ENCODE results near the gene NALCN. TPM values are rescaled to one million over a fixed set of nuclear protein-coding genes. Genes with fewer than 3 reads are reported as not detected.

NALCN gene
- total RNA-seq, 2 donors from 2014 or later = 26.9 to 28.6 TPM

DNA sequence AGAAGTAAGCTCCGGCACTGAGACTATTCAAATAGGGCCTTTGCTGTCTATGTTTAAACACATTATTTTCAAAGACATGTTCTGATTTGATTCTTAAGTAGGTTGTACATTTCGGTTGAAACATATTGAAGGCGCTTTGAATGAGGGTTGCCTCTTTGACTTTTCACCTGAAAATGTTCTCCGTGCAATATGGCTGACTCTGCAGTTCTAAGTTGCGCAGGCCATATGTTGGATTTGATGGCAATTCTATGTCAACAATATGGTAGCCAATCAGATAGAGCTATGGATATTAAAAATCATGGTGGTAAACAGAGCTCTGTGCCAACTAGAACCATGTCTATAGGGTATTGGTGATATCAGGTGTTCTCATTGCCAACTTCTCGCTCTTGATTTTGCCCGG lies 307.3 kb downstream of the NALCN start:
- DNase-seq (ENCODE audit: low spot score) = no peak
- Histone ChIP-seq H3K27ac (no peak overlapping the region), H3K36me3 (peaks cover 23% of the 10 kb centered on the region), H3K4me3 (no peak overlapping the region), H3K4me1 (ENCODE audit: control insufficient read depth in 1 of 2, low read depth in 2 of 2) (no peaks in the 10 kb centered on the region), H3K27me3 (replicated peaks; ENCODE audit: insufficient read depth) (no peaks in the 10 kb centered on the region), H3K9me3 (no peaks in the 10 kb centered on the region)
- TF ChIP-seq, protein P1, sequence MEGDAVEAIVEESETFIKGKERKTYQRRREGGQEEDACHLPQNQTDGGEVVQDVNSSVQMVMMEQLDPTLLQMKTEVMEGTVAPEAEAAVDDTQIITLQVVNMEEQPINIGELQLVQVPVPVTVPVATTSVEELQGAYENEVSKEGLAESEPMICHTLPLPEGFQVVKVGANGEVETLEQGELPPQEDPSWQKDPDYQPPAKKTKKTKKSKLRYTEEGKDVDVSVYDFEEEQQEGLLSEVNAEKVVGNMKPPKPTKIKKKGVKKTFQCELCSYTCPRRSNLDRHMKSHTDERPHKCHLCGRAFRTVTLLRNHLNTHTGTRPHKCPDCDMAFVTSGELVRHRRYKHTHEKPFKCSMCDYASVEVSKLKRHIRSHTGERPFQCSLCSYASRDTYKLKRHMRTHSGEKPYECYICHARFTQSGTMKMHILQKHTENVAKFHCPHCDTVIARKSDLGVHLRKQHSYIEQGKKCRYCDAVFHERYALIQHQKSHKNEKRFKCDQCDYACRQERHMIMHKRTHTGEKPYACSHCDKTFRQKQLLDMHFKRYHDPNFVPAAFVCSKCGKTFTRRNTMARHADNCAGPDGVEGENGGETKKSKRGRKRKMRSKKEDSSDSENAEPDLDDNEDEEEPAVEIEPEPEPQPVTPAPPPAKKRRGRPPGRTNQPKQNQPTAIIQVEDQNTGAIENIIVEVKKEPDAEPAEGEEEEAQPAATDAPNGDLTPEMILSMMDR (IDR thresholded peaks at IDR 0.05) = no peak
- no peak for ATAC-seq (ENCODE audit: insufficient number of reproducible peaks, low FRiP score, low read depth)

DNA sequence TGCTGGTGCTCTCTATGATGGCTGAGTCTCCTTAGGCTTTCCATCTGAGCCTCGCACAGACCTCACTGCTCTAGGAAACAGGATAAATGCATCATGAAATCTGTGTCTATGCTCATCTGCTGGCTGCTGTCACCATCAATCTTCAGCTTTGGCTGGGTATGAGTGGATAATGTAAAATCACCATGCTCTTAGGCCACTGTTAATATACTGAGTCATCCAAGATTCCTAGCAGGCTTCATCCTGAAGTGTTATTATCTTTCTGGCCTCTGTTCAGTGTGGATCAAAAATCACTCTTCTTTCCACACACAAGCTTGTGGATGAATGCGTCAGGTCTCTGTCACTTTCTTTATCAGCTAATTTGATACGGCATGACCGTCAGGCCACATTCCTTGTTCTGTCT lies 317.4 kb downstream of the NALCN start:
- DNase-seq (ENCODE audit: low spot score) (no peak), ATAC-seq (ENCODE audit: insufficient number of reproducible peaks, low FRiP score, low read depth) (no peak)
- H3K4me1 ChIP-seq (ENCODE audit: control insufficient read depth in 1 of 2, low read depth in 2 of 2) = no peaks in the 10 kb centered on the region
- TF ChIP-seq, protein P1 (IDR thresholded peaks at IDR 0.05) = no peak
- no peak overlapping the region for H3K27ac ChIP-seq
- peaks cover 18% of the 10 kb centered on the region for H3K36me3 ChIP-seq
- H3K4me3 ChIP-seq = no peak overlapping the region
- H3K9me3 ChIP-seq = no peaks in the 10 kb centered on the region
- H3K27me3 ChIP-seq (replicated peaks; ENCODE audit: insufficient read depth) = no peaks in the 10 kb centered on the region

DNA sequence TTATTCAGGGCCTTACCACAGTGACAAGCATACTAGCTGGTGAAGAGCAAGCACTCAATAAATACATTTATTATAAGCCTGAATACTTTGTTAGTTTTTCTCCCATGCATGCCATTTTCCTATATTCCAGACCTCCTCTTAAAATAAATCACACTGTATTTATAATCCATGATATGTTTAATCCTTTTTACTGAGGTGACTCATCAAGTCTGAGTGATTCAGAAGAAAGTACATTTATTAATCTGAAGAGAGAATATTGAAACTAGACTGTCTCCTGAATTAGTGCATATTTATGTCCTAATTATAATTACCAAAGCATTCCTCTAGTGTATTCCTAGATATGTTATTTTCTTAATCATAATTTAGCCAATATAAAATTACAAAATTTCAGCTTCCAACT lies 323.3 kb downstream of the NALCN start:
- Histone ChIP-seq H3K9me3 (no peaks in the 10 kb centered on the region), H3K36me3 (no peaks in the 10 kb centered on the region), H3K4me1 (ENCODE audit: control insufficient read depth in 1 of 2, low read depth in 2 of 2) (no peaks in the 10 kb centered on the region), H3K27me3 (replicated peaks; ENCODE audit: insufficient read depth) (no peaks in the 10 kb centered on the region), H3K4me3 (no peak overlapping the region), H3K27ac (no peak overlapping the region)
- DNase-seq (ENCODE audit: low spot score) = no peak
- no peak for ATAC-seq (ENCODE audit: insufficient number of reproducible peaks, low FRiP score, low read depth)
- TF ChIP-seq, protein P1 (IDR thresholded peaks at IDR 0.05) = no peak

DNA sequence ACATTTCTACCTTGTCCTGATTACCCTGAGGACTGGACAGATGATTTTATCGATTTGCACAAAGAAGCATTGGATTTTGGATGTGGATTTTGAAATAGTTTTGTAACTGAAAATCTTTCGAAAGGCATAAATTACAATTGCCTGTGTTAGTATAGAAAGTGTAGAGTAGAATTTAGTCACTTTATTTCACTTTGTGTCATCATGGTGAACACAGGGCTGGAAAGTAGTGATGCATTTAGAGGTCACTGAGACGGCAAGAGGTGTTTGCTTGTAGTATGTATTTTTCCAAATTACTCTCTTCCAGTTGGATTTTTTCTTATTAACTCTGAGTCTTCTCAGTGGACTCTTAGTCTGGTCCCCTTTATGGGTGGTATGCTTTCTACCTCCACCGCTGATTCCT lies 326.0 kb downstream of the NALCN start:
- TF ChIP-seq, protein P1 (IDR thresholded peaks at IDR 0.05) = no peak
- Histone ChIP-seq H3K4me3 (no peak overlapping the region), H3K9me3 (no peaks in the 10 kb centered on the region), H3K4me1 (ENCODE audit: control insufficient read depth in 1 of 2, low read depth in 2 of 2) (no peaks in the 10 kb centered on the region), H3K36me3 (no peaks in the 10 kb centered on the region), H3K27me3 (replicated peaks; ENCODE audit: insufficient read depth) (no peaks in the 10 kb centered on the region), H3K27ac (no peak overlapping the region)
- no peak for DNase-seq (ENCODE audit: low spot score)
- ATAC-seq (ENCODE audit: insufficient number of reproducible peaks, low FRiP score, low read depth) = no peak

DNA sequence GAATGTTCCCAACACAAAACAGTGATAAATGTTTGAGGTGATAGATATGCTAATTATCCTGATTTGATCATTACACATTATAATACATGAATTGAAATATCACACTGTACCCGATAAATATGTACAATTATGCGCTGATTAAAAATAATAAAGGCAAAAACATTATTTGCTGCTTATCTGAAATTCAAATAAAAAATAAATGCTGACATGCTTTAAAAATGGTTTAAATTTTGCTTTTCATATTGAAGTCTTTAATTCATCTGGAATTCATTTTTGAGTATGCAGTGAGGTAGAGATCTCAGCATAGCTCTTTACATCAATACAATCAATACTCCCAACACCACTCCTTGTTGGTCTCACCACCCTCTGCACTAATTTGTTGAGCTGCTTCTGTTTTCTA lies 330.8 kb downstream of the NALCN start:
- no peaks in the 10 kb centered on the region for H3K27me3 ChIP-seq (replicated peaks; ENCODE audit: insufficient read depth)
- TF ChIP-seq, protein P1 (IDR thresholded peaks at IDR 0.05) = no peak
- H3K27ac ChIP-seq = no peak overlapping the region
- ATAC-seq (ENCODE audit: insufficient number of reproducible peaks, low FRiP score, low read depth) (no peak), DNase-seq (ENCODE audit: low spot score) (no peak)
- no peak overlapping the region for H3K4me3 ChIP-seq
- peaks cover 2% of the 10 kb centered on the region for H3K36me3 ChIP-seq
- H3K4me1 ChIP-seq (ENCODE audit: control insufficient read depth in 1 of 2, low read depth in 2 of 2) = no peaks in the 10 kb centered on the region
- H3K9me3 ChIP-seq = no peaks in the 10 kb centered on the region
